HepG2 (cell line): Measurements from ENCODE around the gene FBXO28. TPM values are rescaled to one million over a fixed set of nuclear protein-coding genes. Genes with fewer than 3 reads are reported as not detected.
A peak's percentile ranks its signal among the peaks of the same experiment; 100 is the strongest.

Experiments
- ARNT2 ChIP-seq: sonication (generic); formaldehyde crosslinking; IDR thresholded peaks from 2 replicates; pipeline ENCODE4 v1.8.0; 2022; ENCODE audit warnings: mild to moderate bottlenecking, low read depth, missing genetic modification reagents, moderate library complexity
- ISL2 ChIP-seq: sonication (generic); formaldehyde crosslinking; IDR thresholded peaks from 2 replicates; pipeline ENCODE4 v1.5.0; 2020; ENCODE audit warnings: missing genetic modification reagents
- NCOA2 ChIP-seq: sonication (generic); formaldehyde crosslinking; IDR thresholded peaks from 2 replicates; pipeline ENCODE4 v1.8.0; 2022; ENCODE audit warnings: inconsistent platforms
- RNF2 ChIP-seq: fragments of 450-650 bp; conservative IDR thresholded peaks from 2 replicates; pipeline ENCODE4 v1.6.1; 2016; ENCODE audit warnings: low read depth
- YEATS4 ChIP-seq: sonication (generic); formaldehyde crosslinking; IDR thresholded peaks from 2 replicates; pipeline ENCODE4 v1.4.0; 2020; ENCODE audit warnings: missing genetic modification reagents, borderline replicate concordance
- ZFP90 ChIP-seq: sonication (generic); formaldehyde crosslinking; IDR thresholded peaks from 2 replicates; pipeline ENCODE4 v1.8.0; 2022; ENCODE audit warnings: missing genetic modification reagents, mild to moderate bottlenecking, inconsistent platforms, borderline replicate concordance
- ZFYVE20 ChIP-seq: sonication (generic); formaldehyde crosslinking; IDR thresholded peaks from 2 replicates; pipeline ENCODE4 v1.8.0; 2023; ENCODE audit warnings: low read depth, mild to moderate bottlenecking, moderate library complexity, missing genetic modification reagents, borderline replicate concordance
- ZNF432 ChIP-seq: sonication (generic); formaldehyde crosslinking; IDR thresholded peaks from 2 replicates; pipeline ENCODE4 v1.5.0; 2020; ENCODE audit warnings: missing genetic modification reagents, mild to moderate bottlenecking, borderline replicate concordance
- ZNF550 ChIP-seq: sonication (generic); formaldehyde crosslinking; IDR thresholded peaks from 2 replicates; pipeline ENCODE4 v1.4.0; 2020; ENCODE audit warnings: mild to moderate bottlenecking, missing genetic modification reagents, borderline replicate concordance
- ZNF652 ChIP-seq: IDR thresholded peaks from 2 replicates; pipeline ENCODE4 v1.6.1; 2016; ENCODE audit warnings: low read depth, borderline replicate concordance
- ZNF746 ChIP-seq: sonication (generic); formaldehyde crosslinking; IDR thresholded peaks from 2 replicates; pipeline ENCODE4 v1.8.0; 2022; ENCODE audit warnings: mild to moderate bottlenecking, missing genetic modification reagents
- ZNF777 ChIP-seq: sonication (generic); formaldehyde crosslinking; IDR thresholded peaks from 2 replicates; pipeline ENCODE4 v1.4.0; 2020; ENCODE audit warnings: missing genetic modification reagents
- ZNF839 ChIP-seq: sonication (generic); formaldehyde crosslinking; IDR thresholded peaks from 2 replicates; pipeline ENCODE4 v1.4.0; 2020; ENCODE audit warnings: missing genetic modification reagents, mild to moderate bottlenecking, borderline replicate concordance
- polyA plus RNA-seq, 8 experiments: library from polyadenylated mRNA; depleted of rRNA in 3 of 8; stranded (reverse) in 7 of 8; unstranded in 1 of 8; fragments of >200 nt; fragmentation: Illumina TruSeq in 4 of 8; extraction: Trizol in 4 of 8; gene quantifications; 2 replicates each; pipeline versions ENCODE4 v1.2.1 to v1.2.3, GENCODE V29; 2011 to 2016; ENCODE audit warnings: low read depth in 4 of 8, missing spikeins in 1 of 8, mixed read lengths in 1 of 8; ENCODE audit not compliant: insufficient read depth in 1 of 8
- total RNA-seq, 5 experiments: library from RNA; depleted of rRNA; stranded (reverse); fragments of >200 nt; fragmentation: Illumina TruSeq; extraction: Trizol; gene quantifications; 2 replicates each; pipeline ENCODE4 v1.2.3, GENCODE V29; 2016; ENCODE audit warnings: low read depth in 1 of 5
- TF ChIP-seq, protein P1 (sequence below): sonication (generic); formaldehyde crosslinking; IDR thresholded peaks from 2 replicates; pipeline ENCODE4 v1.4.0; 2020; ENCODE audit warnings: mild to moderate bottlenecking, missing genetic modification reagents
- TF ChIP-seq, protein P2 (sequence below): sonication (generic); formaldehyde crosslinking; IDR thresholded peaks from 2 replicates; pipeline ENCODE4 v1.5.0; 2020; ENCODE audit warnings: missing genetic modification reagents
- TF ChIP-seq, protein P3 (sequence below): sonication (generic); formaldehyde crosslinking; conservative IDR thresholded peaks from 2 replicates; pipeline ENCODE4 v1.8.1; 2023; ENCODE audit warnings: missing genetic modification reagents
- TF ChIP-seq, protein P4 (sequence below): sonication (generic); formaldehyde crosslinking; IDR thresholded peaks from 2 replicates; pipeline ENCODE4 v1.9.0; 2022; ENCODE audit warnings: low read depth, missing genetic modification reagents
- TF ChIP-seq, protein P5 (sequence below): sonication (generic); formaldehyde crosslinking; conservative IDR thresholded peaks from 2 replicates; pipeline ENCODE4 v1.8.0; 2022; ENCODE audit warnings: mild to moderate bottlenecking, moderate library complexity, missing genetic modification reagents

FBXO28 gene
- total and polyA plus RNA-seq, 2 of the 13 experiments (the other 11 are each of a cell fraction or from before 2014, with no cell fraction given) = 8.5 to 29.1 TPM

DNA sequence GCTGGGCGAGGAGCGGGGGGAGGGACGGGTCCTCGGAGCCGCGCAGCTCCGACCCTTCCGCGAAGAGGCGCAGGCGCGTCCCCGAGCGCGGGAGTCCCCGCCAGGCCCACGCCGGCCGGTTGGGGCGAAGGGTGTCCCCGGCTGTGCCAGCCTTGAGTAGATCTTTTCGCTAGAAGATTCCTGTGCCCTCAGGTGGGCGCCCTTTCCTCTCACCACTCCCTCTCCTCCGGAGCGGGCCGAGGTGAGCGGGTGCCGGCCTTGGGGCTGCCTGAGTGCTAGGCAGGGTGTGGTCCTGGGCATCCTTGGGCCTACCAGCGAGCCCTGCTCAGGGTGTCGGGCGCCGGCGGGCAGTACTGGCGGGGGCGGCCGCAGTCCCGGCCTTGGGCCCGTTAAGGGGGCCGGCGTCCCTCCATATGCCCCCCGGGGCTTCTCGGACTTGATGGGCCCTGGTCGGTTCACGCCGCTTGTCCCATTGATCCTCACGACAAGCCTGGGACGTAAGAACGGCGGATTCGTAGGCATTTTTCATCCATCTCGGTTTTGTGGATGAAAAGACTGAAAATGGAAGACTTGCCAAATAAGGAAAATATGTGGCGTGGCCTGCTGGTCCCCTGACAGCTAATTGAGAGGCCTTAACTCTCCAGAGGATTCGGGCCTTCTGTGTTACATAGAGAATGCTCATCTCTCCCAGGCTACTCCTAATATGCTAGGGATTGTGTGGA is 69.8 kb downstream of the FBXO28 start (continued):
- TF ChIP-seq, protein P1, sequence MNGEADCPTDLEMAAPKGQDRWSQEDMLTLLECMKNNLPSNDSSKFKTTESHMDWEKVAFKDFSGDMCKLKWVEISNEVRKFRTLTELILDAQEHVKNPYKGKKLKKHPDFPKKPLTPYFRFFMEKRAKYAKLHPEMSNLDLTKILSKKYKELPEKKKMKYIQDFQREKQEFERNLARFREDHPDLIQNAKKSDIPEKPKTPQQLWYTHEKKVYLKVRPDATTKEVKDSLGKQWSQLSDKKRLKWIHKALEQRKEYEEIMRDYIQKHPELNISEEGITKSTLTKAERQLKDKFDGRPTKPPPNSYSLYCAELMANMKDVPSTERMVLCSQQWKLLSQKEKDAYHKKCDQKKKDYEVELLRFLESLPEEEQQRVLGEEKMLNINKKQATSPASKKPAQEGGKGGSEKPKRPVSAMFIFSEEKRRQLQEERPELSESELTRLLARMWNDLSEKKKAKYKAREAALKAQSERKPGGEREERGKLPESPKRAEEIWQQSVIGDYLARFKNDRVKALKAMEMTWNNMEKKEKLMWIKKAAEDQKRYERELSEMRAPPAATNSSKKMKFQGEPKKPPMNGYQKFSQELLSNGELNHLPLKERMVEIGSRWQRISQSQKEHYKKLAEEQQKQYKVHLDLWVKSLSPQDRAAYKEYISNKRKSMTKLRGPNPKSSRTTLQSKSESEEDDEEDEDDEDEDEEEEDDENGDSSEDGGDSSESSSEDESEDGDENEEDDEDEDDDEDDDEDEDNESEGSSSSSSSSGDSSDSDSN (CRISPR knock-in tag) = peak; percentile 67
- TF ChIP-seq ZNF652 (CRISPR knock-in tag) = no peak
- TF ChIP-seq, protein P2, sequence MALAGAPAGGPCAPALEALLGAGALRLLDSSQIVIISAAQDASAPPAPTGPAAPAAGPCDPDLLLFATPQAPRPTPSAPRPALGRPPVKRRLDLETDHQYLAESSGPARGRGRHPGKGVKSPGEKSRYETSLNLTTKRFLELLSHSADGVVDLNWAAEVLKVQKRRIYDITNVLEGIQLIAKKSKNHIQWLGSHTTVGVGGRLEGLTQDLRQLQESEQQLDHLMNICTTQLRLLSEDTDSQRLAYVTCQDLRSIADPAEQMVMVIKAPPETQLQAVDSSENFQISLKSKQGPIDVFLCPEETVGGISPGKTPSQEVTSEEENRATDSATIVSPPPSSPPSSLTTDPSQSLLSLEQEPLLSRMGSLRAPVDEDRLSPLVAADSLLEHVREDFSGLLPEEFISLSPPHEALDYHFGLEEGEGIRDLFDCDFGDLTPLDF = 0 out of 2 replicates have a peak, but pooled peaks have one; percentile 49
- peak; percentile 83; the same call in 1 of the 2 replicates for TF ChIP-seq ARNT2 (CRISPR knock-in tag)
- TF ChIP-seq, protein P3, sequence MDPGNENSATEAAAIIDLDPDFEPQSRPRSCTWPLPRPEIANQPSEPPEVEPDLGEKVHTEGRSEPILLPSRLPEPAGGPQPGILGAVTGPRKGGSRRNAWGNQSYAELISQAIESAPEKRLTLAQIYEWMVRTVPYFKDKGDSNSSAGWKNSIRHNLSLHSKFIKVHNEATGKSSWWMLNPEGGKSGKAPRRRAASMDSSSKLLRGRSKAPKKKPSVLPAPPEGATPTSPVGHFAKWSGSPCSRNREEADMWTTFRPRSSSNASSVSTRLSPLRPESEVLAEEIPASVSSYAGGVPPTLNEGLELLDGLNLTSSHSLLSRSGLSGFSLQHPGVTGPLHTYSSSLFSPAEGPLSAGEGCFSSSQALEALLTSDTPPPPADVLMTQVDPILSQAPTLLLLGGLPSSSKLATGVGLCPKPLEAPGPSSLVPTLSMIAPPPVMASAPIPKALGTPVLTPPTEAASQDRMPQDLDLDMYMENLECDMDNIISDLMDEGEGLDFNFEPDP (CRISPR knock-in tag) = 0 out of 2 replicates have a peak, but pooled peaks have one; percentile 73
- TF ChIP-seq ZNF550 = 0 out of 2 replicates have a peak, but pooled peaks have one; percentile 59
- TF ChIP-seq ZNF777 (CRISPR knock-in tag) = peak; percentile 82; the same call in 1 of the 2 replicates
- 0 out of 2 replicates have a peak, but pooled peaks have one; percentile 1 for TF ChIP-seq RNF2
- TF ChIP-seq ZFP90 = 0 out of 2 replicates have a peak, but pooled peaks have one; percentile 9
- TF ChIP-seq ISL2 (CRISPR knock-in tag) = peak; percentile 42; the same call in 1 of the 2 replicates
- TF ChIP-seq, protein P4, sequence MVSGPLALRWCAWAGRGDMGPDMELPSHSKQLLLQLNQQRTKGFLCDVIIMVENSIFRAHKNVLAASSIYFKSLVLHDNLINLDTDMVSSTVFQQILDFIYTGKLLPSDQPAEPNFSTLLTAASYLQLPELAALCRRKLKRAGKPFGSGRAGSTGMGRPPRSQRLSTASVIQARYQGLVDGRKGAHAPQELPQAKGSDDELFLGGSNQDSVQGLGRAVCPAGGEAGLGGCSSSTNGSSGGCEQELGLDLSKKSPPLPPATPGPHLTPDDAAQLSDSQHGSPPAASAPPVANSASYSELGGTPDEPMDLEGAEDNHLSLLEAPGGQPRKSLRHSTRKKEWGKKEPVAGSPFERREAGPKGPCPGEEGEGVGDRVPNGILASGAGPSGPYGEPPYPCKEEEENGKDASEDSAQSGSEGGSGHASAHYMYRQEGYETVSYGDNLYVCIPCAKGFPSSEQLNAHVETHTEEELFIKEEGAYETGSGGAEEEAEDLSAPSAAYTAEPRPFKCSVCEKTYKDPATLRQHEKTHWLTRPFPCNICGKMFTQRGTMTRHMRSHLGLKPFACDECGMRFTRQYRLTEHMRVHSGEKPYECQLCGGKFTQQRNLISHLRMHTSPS (CRISPR knock-in tag) = 0 out of 2 replicates have a peak, but pooled peaks have one; percentile 29
- TF ChIP-seq NCOA2 (CRISPR knock-in tag) = 0 out of 2 replicates have a peak, but pooled peaks have one; percentile 5
- TF ChIP-seq YEATS4 = peak; percentile 65; the same call in 1 of the 2 replicates
- 0 out of 2 replicates have a peak, but pooled peaks have one; percentile 2 for TF ChIP-seq ZFYVE20 (CRISPR knock-in tag)
- TF ChIP-seq, protein P5, sequence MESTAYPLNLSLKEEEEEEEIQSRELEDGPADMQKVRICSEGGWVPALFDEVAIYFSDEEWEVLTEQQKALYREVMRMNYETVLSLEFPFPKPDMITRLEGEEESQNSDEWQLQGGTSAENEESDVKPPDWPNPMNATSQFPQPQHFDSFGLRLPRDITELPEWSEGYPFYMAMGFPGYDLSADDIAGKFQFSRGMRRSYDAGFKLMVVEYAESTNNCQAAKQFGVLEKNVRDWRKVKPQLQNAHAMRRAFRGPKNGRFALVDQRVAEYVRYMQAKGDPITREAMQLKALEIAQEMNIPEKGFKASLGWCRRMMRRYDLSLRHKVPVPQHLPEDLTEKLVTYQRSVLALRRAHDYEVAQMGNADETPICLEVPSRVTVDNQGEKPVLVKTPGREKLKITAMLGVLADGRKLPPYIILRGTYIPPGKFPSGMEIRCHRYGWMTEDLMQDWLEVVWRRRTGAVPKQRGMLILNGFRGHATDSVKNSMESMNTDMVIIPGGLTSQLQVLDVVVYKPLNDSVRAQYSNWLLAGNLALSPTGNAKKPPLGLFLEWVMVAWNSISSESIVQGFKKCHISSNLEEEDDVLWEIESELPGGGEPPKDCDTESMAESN (CRISPR knock-in tag) = peak; percentile 65; the same call in 1 of the 2 replicates
- TF ChIP-seq ZNF839 (CRISPR knock-in tag) = 0 out of 2 replicates have a peak, but pooled peaks have one; percentile 73
- no peak for TF ChIP-seq ZNF432 (CRISPR knock-in tag)
- 0 out of 2 replicates have a peak, but pooled peaks have one; percentile 7 for TF ChIP-seq ZNF746 (CRISPR knock-in tag)
